ENCODE results near the gene PPP2R1B.

The PPP2R1B gene

GRCh38 chr11:111688013-111688412, 78.2 kb downstream of the PPP2R1B start:
- DNase-seq, result no peak

GRCh38 chr11:111684251-111684650, 81.9 kb downstream of the PPP2R1B start:
- DNase-seq, result no peak

GRCh38 chr11:111683806-111684205, 82.4 kb downstream of the PPP2R1B start:
- DNase-seq, result no peak

GRCh38 chr11:111680486-111681175, 85.6 kb downstream of the PPP2R1B start:
- no peak for DNase-seq

Measured in CD4-positive, alpha-beta T cell treated with Interferon gamma for 1 hour (primary cell).